GM23248 (cell line): ENCODE data around the gene CHRNB4. TPM values are rescaled to one million over a fixed set of nuclear protein-coding genes. Genes with fewer than 3 reads are reported as not detected.
"Not testable (repeated sequence)": the region's sequence is repeated elsewhere in the genome, so short reads cannot be mapped to it uniquely, and the experiment has no call there.

Source experiments
- DNase-seq: peaks from one replicate; pipeline ENCODE4 v3.0.0-alpha.2; 2015
- H2AFZ ChIP-seq: fragments of 200-600 bp; sonication (generic); 2 replicates; pipeline ENCODE4 v1.6.1; 2016; ENCODE audit warnings: antibody characterized with exemption
- H3F3A ChIP-seq: fragments of 200-600 bp; sonication (generic); 2 replicates; pipeline ENCODE4 v1.6.1; 2016; ENCODE audit warnings: mild to moderate bottlenecking, antibody characterized with exemption, mixed run types; ENCODE audit not compliant: insufficient read depth
- H3K27ac ChIP-seq: fragments of 200-600 bp; sonication (generic); 2 replicates; pipeline ENCODE4 v1.5.1; 2016; ENCODE audit warnings: mild to moderate bottlenecking
- H3K27me3 ChIP-seq: fragments of 200-600 bp; sonication (generic); replicated peaks from 2 replicates; pipeline ENCODE4 v1.6.1; 2016; ENCODE audit warnings: mild to moderate bottlenecking; ENCODE audit not compliant: insufficient read depth
- H3K36me3 ChIP-seq: fragments of 200-600 bp; sonication (generic); 2 replicates; pipeline ENCODE4 v1.6.1; 2016; ENCODE audit warnings: low read depth, mild to moderate bottlenecking
- H3K4me1 ChIP-seq: fragments of 200-600 bp; sonication (generic); 2 replicates; pipeline ENCODE4 v1.6.1; 2016; ENCODE audit warnings: mild to moderate bottlenecking; ENCODE audit not compliant: insufficient read depth
- H3K4me2 ChIP-seq: fragments of 200-600 bp; sonication (generic); one replicate; pipeline ENCODE4 v1.6.1; 2016; ENCODE audit warnings: mild to moderate bottlenecking; ENCODE audit not compliant: unreplicated experiment
- H3K4me3 ChIP-seq: fragments of 200-600 bp; sonication (generic); 2 replicates; pipeline ENCODE4 v1.5.1; 2016; ENCODE audit warnings: mild to moderate bottlenecking
- H3K79me2 ChIP-seq: fragments of 200-600 bp; sonication (generic); 2 replicates; pipeline ENCODE4 v1.6.1; 2016; ENCODE audit warnings: mild to moderate bottlenecking; ENCODE audit not compliant: insufficient read depth
- H3K9ac ChIP-seq: fragments of 200-600 bp; sonication (generic); 2 replicates; pipeline ENCODE4 v1.6.1; 2016; ENCODE audit warnings: mild to moderate bottlenecking
- H3K9me2 ChIP-seq: fragments of 200-600 bp; sonication (generic); 2 replicates; pipeline ENCODE4 v1.6.1; 2016; ENCODE audit warnings: mixed run types, mild to moderate bottlenecking, moderate library complexity; ENCODE audit not compliant: insufficient read depth
- H3K9me3 ChIP-seq: fragments of 200-600 bp; sonication (generic); one replicate; pipeline ENCODE4 v1.6.1; 2017; ENCODE audit warnings: low read depth
- H4K20me1 ChIP-seq: fragments of 200-600 bp; sonication (generic); 2 replicates; pipeline ENCODE4 v1.6.0; 2016; ENCODE audit not compliant: insufficient read depth
- EZH2 ChIP-seq: fragments of 200-600 bp; sonication (generic); IDR thresholded peaks from 2 replicates; pipeline ENCODE4 v1.6.1; 2018; ENCODE audit warnings: antibody characterized with exemption, mild to moderate bottlenecking; ENCODE audit not compliant: insufficient read depth, poor library complexity, severe bottlenecking
- EZH2phosphoT487 ChIP-seq: fragments of 200-600 bp; sonication (generic); IDR thresholded peaks from 2 replicates; pipeline ENCODE4 v1.6.1; 2018; ENCODE audit warnings: antibody characterized with exemption, moderate library complexity, mild to moderate bottlenecking, low read depth; ENCODE audit not compliant: insufficient read depth
- WGBS, 2 experiments: methylation state at CpG; one replicate each; pipeline ENCODE4 v1.1.6; 2015 to 2017; ENCODE audit warnings: low lambda C conversion rate in 2 of 2, low coverage in 1 of 2; ENCODE audit errors: missing lambda C conversion rate in 2 of 2; 5-methylcytosine and 5-hydroxymethylcytosine counted together
- in situ Hi-C: fragments of 300-500 bp; cut with MboI; formaldehyde crosslinking; loops from 2 replicates; pipeline ENCODE4 v1.15.0; 2020
- polyA plus RNA-seq: library from polyadenylated mRNA; unstranded; fragments of >200 nt; fragmentation: Nextera tagmentation; extraction: Ambion mirVana; gene quantifications from 2 replicates; pipeline ENCODE4 v1.2.1, GENCODE V29; 2016
- total RNA-seq: library from RNA; depleted of rRNA; stranded (reverse); fragments of >200 nt; shearing (Covaris generic); gene quantifications from 2 replicates; pipeline ENCODE4 v1.2.3, GENCODE V29; 2014

CHRNB4 gene
- total and polyA plus RNA-seq, 2 experiments from 2014 or later: not detected

DNA sequence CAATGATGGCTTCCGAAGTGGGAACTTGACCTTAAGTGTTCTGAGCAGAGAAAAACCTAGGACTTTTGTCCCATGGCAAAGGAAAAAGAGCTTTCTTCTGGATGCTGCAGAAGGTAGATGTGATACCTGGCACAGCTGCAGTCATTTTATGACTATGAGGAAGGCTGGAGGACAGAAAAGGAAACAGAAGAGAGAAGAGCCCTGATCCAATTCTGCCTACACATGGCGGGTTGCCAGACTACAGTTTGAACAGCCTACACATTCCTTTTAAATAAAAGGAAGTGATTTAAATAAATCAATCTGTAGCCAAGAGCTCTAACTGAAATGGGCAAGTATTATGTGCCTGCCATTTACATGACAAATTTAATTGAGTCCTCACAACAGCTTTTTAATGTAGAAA is 43.6 kb upstream of the CHRNB4 start:
- Histone ChIP-seq H3K27me3 (peaks cover 22% of the 10 kb centered on the region), H3K9ac (no peak overlapping the region), H3F3A (no peaks in the 10 kb centered on the region), H3K4me1 (no peaks in the 10 kb centered on the region), H3K9me3 (no peaks in the 10 kb centered on the region), H4K20me1 (no peaks in the 10 kb centered on the region), H3K27ac (no peak overlapping the region), H3K4me3 (no peak overlapping the region), H3K4me2 (no peak overlapping the region), H3K36me3 (no peaks in the 10 kb centered on the region), H2AFZ (no peak overlapping the region), H3K9me2 (no peaks in the 10 kb centered on the region), H3K79me2 (no peaks in the 10 kb centered on the region)
- no peak for DNase-seq
- in situ Hi-C loops: no loop called here
- 47 to 51% methylated on average over 2 of the region's 2 CpGs for WGBS, 2 experiments
- TF ChIP-seq EZH2phosphoT487 (no peak), EZH2 (no peak)

- H3K4me3 ChIP-seq, H2AFZ ChIP-seq, H3K36me3 ChIP-seq, H4K20me1 ChIP-seq, H3K4me2 ChIP-seq, H3K27ac ChIP-seq, H3K9me2 ChIP-seq, H3K79me2 ChIP-seq, DNase-seq, H3K9me3 ChIP-seq, in situ Hi-C loops, H3F3A ChIP-seq, H3K9ac ChIP-seq, H3K4me1 ChIP-seq: not testable (repeated sequence)
- H3K27me3 ChIP-seq: peaks cover 14% of the 10 kb centered on the region
- 62 to 73% methylated on average over 8 of the region's 8 CpGs for WGBS, 2 experiments
Measured at GRCh38 chr15:78683599-78683998, 42.6 kb upstream of the CHRNB4 start.

DNA sequence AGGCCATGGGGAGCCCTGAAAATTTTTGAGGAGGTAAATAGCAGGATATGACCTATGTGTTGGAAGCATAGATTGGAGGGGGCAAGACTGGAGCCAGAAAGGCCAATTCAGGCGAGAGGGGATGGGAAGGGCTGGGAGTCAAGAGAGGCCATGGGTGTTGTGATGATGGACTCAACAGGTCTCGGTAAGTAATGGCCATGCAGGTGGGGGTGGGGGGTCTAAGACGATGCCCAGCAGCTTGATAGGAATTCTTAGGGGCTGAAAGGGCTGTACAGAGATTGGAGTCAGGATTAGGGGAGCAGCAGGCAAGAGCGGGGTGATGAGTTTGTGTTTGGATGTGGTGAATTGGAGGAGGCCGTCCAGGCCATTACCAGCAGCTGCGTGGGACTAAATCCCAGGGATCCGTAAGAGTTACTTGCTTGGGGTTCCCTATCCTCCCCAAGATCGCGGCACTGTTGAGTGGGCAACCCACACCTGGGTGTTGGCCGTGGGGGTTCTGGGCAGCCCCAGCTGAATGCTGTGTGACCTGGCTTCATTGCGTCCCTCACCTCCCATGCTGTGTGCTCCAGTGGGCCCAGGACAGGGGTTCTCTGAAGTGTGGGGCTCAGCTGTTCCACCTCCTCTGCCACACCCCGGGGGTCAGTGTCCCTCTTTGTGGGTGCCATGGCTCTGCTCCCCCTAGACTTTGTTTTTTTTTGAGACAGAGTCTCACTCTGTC is 41.8 kb upstream of the CHRNB4 start:
- Histone ChIP-seq H3K27me3 (peaks cover 6% of the 10 kb centered on the region; the same call in 1 of the 2 replicates), H3K9me2 (no peaks in the 10 kb centered on the region), H3F3A (no peaks in the 10 kb centered on the region), H3K36me3 (no peaks in the 10 kb centered on the region), H3K9me3 (no peaks in the 10 kb centered on the region), H3K9ac (no peak overlapping the region), H2AFZ (no peak overlapping the region), H3K4me1 (no peaks in the 10 kb centered on the region), H3K79me2 (no peaks in the 10 kb centered on the region), H3K27ac (no peak overlapping the region), H4K20me1 (no peaks in the 10 kb centered on the region), H3K4me2 (no peak overlapping the region), H3K4me3 (no peak overlapping the region)
- in situ Hi-C loops: no loop called here
- TF ChIP-seq EZH2 (no peak), EZH2phosphoT487 (no peak)
- WGBS, 2 experiments: 70 to 76% methylated on average over 12 of the region's 12 CpGs
- DNase-seq: no peak

DNA sequence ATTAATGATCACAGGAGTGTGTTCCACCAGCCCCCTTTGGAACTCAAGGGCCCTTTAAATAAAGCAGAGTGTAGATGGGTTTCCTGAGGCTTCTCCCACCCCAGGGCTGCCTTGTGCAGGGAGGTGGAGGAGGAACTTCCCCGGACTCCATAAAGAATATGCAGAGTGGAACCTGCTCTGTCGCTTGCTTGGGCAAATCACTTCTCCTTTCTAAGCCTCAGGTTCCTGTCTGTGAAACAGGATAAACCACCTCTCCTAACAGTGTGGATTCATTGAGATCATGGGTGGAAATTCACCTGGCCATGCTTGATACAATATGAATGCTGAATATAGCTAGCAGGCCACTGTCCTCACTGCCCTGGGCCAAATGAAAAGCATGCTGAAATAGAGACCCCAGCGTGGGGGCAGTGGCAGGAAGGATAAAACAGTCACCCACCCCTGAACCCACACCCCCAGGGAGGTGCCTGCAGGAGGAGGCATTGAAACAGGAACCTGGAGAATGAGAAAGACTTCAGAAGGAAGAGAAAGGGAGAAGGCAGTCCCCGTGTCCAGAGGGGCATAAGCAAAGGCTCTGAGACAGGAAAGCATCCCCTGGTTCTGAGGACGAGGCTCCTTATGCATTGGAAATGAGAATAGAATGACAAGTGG is 41.1 kb upstream of the CHRNB4 start:
- 36% methylated on average over 5 of the region's 5 CpGs for WGBS, 2 experiments

More for the DNA sequence above, 41.1 kb upstream of the CHRNB4 start:
- Histone ChIP-seq H4K20me1 (no peaks in the 10 kb centered on the region), H3K4me2 (no peak overlapping the region), H3F3A (no peaks in the 10 kb centered on the region), H3K9ac (no peak overlapping the region), H2AFZ (no peak overlapping the region), H3K4me1 (no peaks in the 10 kb centered on the region), H3K27me3 (0 out of 2 replicates have a peak, but pooled peaks cover 6% of the 10 kb centered on the region), H3K9me2 (no peaks in the 10 kb centered on the region), H3K9me3 (no peaks in the 10 kb centered on the region), H3K4me3 (no peak overlapping the region), H3K79me2 (no peaks in the 10 kb centered on the region), H3K36me3 (no peaks in the 10 kb centered on the region), H3K27ac (no peak overlapping the region)
- DNase-seq: no peak
- in situ Hi-C loops: no loop called here
- no peak for TF ChIP-seq EZH2
